ENCODE measurements around the gene MAP7D2. TPM values are rescaled to one million over a fixed set of nuclear protein-coding genes. Genes with fewer than 3 reads are reported as not detected.

The MAP7D2 gene
- total and polyA plus RNA-seq, 11 donors, result 0.11 to 0.76 (median 0.48) TPM

DNA sequence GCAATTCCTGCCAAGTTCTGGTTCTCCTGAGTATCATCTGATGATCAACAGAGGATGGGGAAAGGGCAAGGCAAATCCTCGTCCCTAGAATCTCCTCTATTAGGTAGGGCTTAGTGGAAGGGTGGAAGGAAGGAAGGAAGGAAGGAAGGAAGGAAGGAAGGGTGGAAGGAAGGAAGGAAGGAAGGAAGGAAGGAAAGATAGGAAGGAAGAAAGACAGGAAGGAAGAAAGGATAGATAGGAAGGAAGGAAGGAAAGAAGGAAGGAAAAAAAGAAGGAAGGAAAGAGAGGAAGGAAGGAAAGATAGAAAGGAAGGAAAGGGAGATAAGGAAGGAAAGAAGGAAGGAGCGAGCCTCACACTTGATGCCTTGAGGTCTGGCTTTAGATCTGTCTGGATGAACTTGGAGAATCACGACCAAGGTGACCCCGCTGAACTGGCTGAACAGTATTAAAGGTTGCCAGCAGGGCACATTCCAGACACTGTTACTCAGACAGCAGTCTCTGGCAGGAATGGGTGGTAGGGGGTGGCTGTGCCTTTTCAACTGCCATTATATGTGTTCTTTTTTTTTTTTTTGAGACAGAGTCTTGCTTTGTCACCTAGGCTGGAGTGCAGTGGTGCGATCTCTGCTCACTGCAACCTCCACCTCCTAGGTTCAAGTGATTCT is 57.1 kb downstream of the MAP7D2 start:
- Histone ChIP-seq H3K36me3 (no peaks in the 10 kb centered on the region), H3K27ac (no peak overlapping the region), H3K4me1 (no peaks in the 10 kb centered on the region), H3K9me3 (no peaks in the 10 kb centered on the region), H3K27me3 (peaks cover 0 to 23% (median 0%) of the 10 kb centered on the region in 9 donors), H3K4me3 (no peak overlapping the region)
- no peak for TF ChIP-seq POLR2A (IDR thresholded peaks at IDR 0.05)
- TF ChIP-seq, protein P1, sequence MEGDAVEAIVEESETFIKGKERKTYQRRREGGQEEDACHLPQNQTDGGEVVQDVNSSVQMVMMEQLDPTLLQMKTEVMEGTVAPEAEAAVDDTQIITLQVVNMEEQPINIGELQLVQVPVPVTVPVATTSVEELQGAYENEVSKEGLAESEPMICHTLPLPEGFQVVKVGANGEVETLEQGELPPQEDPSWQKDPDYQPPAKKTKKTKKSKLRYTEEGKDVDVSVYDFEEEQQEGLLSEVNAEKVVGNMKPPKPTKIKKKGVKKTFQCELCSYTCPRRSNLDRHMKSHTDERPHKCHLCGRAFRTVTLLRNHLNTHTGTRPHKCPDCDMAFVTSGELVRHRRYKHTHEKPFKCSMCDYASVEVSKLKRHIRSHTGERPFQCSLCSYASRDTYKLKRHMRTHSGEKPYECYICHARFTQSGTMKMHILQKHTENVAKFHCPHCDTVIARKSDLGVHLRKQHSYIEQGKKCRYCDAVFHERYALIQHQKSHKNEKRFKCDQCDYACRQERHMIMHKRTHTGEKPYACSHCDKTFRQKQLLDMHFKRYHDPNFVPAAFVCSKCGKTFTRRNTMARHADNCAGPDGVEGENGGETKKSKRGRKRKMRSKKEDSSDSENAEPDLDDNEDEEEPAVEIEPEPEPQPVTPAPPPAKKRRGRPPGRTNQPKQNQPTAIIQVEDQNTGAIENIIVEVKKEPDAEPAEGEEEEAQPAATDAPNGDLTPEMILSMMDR (IDR thresholded peaks at IDR 0.05), result no peak
- DNase-seq (no peak), ATAC-seq (peak in 1 of 4 donors; percentile 45)
- intact Hi-C loops (cut with DNase I), result loop anchor here in 4 of 10 donors (10.0 kb wide), 1 partner anchor 155 kb away; no protein-coding TSS in a partner anchor
- WGBS, 4 donors, result 67 to 80% (median 70%) methylated on average over 5 of the region's 5 CpGs

DNA sequence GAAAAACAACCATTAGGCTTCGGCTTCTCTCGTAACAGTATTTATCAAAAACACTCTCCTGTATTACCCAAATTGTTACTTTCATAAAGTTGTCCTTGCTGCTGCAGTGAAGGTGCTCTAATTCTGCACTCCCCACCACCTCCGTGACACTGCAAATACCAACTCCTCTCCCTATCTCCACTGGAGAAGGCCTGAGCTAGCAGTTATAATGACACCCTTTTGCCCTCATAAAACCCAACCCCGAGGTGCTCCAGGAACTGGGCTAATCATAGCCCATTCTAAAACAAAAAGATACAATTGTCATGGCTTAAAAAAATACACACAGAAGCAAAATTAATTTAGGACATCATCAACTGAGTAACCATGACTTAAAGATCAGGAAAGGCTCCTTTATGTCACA is 59.2 kb downstream of the MAP7D2 start:
- H3K4me1 ChIP-seq, result no peaks in the 10 kb centered on the region
- WGBS, 4 donors, result 77 to 88% (median 84%) methylated on average over 4 of the region's 4 CpGs
- ATAC-seq (no peak), DNase-seq (no peak)
- H3K36me3 ChIP-seq, result no peaks in the 10 kb centered on the region
- no peak overlapping the region for H3K4me3 ChIP-seq
- TF ChIP-seq, protein P1 (IDR thresholded peaks at IDR 0.05), result no peak
- no peak for TF ChIP-seq POLR2A (IDR thresholded peaks at IDR 0.05)
- H3K9me3 ChIP-seq, result no peaks in the 10 kb centered on the region
- peaks cover 0 to 16% (median 0%) of the 10 kb centered on the region in 9 donors for H3K27me3 ChIP-seq
- H3K27ac ChIP-seq, result no peak overlapping the region
- intact Hi-C loops (cut with DNase I), result no loop called here

DNA sequence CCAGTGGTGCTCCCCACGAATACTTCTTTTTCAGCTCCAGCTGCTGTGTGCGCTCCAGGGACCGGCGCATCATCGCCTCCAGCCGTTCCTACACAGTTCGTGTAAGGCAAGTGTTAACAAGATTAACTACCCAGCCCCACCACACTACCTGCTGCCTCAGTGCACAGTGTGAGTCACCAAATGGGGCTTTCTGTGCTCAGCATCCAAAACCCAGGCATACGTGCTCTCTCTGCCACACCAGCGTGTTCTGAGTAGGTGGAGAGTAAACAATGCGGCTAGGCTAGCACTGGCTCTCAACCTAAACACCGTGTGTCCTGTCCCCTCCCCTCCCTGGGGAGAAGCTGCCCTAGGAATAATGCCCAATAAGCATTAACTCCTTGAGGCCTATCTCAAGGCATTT is 60.0 kb downstream of the MAP7D2 start:
- Histone ChIP-seq H3K36me3 (no peaks in the 10 kb centered on the region), H3K4me1 (no peaks in the 10 kb centered on the region), H3K9me3 (no peaks in the 10 kb centered on the region), H3K27ac (no peak overlapping the region), H3K4me3 (no peak overlapping the region), H3K27me3 (peaks cover 0 to 15% (median 0%) of the 10 kb centered on the region in 9 donors)
- 51 to 70% (median 57%) methylated on average over 11 of the region's 11 CpGs for WGBS, 4 donors
- no peak for TF ChIP-seq POLR2A (IDR thresholded peaks at IDR 0.05)
- TF ChIP-seq, protein P1 (IDR thresholded peaks at IDR 0.05), result no peak
- ATAC-seq (no peak), DNase-seq (no peak)
- intact Hi-C loops (cut with DNase I), result no loop called here

DNA sequence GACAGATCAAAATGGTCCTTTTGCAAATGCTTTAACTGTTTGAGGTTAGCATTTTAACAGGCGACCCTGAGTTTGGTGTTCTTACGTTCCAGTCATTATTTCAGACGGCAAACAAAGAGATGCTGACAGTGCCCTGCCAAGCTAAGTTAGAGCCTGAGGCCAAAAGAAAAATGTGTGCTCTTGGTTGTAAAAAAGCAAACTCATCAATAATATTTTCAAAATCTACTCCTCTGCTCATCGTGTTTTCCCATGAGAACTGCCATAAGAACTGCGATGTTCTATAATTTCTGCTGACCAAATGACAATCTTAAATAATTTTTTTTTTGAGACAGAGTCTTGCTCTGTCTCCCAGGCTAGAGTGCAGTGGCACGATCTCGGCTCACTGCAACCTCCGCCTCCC is 63.2 kb downstream of the MAP7D2 start:
- Histone ChIP-seq H3K36me3 (no peaks in the 10 kb centered on the region), H3K4me3 (no peak overlapping the region), H3K27me3 (peaks cover 0 to 22% (median 0%) of the 10 kb centered on the region in 9 donors), H3K4me1 (no peaks in the 10 kb centered on the region), H3K27ac (no peak overlapping the region), H3K9me3 (no peaks in the 10 kb centered on the region)
- no peak for TF ChIP-seq POLR2A (IDR thresholded peaks at IDR 0.05)
- TF ChIP-seq, protein P1 (IDR thresholded peaks at IDR 0.05), result no peak
- WGBS, 4 donors, result 84 to 94% (median 91%) methylated on average over 8 of the region's 8 CpGs
- DNase-seq (no peak), ATAC-seq (no peak)
- intact Hi-C loops (cut with DNase I), result no loop called here
